HT-29 (cell line): ENCODE results near the gene TAF1B. TPM values are rescaled to one million over a fixed set of nuclear protein-coding genes. Genes with fewer than 3 reads are reported as not detected.

Experiments
- DNase-seq: peaks from one replicate; pipeline ENCODE4 v3.0.0-alpha.2; 2015; ENCODE audit warnings: low spot score
- total RNA-seq: library from RNA; depleted of rRNA; stranded (reverse); fragments of >200 nt; shearing (Covaris generic); gene quantifications from 2 replicates; pipeline ENCODE4 v1.2.3, GENCODE V29; 2014

Gene TAF1B
- total RNA-seq, 1 experiment from 2014 or later = 7.7 TPM

DNA sequence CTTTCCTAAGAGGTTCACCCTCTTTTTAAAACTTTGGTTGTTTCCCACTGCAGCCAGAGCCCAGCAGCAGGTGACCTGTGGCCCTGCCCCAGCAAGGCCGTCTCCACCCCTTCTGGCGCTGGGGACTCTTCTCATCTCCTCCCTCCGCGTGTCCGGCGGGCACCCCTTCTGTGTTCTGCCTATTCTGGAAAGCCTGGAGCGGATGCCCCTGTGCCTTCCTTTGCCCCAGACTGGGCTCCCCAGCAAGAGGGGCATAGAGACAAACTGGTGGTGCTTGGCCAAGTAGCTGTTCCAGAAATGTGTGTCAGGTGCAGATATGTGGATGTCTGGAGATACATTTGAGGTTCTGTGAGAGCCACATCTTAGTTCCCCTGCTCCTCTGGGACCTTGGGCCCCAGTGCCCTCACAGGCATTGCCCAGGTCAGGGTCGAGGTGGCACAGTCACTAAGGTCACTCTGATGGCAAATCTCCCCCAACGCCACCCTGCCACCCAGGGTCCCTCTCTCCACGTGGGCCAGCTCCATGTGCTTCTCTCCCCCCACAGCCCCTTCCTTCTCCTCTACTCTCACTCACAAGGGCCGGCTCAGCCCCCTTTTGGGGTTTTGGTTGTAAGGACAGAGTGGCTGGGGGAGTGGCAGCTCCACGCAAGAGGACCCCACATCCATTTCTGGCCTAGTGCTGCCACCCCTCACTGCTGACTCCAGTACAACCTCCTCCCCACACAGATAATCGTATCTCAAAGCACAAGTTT is 35.5 kb upstream of the TAF1B start:
- no peak for DNase-seq

DNA sequence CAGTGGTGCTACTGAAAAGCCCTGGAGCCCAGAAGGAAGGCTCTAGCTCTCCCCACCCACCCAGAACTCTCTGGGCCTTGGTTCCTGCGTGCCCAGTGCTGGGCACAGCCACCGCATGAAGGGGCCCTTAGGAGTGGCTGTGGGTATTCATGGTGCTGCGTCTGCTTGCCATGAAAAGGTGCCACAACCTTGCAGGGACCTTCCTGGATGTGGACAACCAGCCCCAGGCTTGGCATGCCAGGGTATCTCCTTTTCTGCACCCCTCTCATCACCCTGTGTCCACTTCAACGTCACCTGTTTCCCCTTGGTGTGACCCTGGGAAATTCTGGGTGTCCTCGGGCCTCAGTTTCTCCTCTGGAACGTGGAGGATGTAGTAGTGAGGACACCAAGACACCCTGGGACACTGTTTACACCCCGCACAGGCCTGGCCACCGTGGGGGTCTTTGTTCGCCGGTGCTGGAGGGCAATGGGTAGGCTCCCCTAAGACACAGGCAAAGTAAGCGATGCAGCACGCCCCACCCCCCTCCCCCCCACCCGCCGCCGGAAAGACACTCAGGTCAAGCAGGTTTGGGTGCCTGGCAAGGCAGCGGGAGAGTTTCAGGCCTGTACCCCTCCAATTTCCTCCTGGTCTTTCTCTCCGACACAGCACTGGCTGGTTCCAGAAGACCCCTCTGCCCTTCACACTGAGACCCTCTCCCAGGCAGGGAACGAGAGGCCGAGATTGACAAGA is 34.8 kb upstream of the TAF1B start:
- DNase-seq = no peak

DNA sequence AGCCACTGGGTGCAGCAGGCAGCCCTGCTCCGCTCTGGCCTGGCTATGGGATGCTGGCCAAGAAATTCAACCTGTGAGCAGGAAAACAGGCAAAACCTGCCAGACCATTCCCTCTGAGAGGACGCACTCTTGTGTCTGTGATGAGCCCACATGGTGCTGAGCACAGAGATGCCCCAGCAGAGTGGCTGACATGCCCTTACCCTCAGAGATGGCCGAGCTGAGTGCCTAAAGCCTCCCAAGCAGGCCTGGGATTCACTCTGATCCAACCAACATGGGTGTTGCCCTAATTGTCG is 34.3 kb upstream of the TAF1B start:
- DNase-seq = peak; percentile 89

DNA sequence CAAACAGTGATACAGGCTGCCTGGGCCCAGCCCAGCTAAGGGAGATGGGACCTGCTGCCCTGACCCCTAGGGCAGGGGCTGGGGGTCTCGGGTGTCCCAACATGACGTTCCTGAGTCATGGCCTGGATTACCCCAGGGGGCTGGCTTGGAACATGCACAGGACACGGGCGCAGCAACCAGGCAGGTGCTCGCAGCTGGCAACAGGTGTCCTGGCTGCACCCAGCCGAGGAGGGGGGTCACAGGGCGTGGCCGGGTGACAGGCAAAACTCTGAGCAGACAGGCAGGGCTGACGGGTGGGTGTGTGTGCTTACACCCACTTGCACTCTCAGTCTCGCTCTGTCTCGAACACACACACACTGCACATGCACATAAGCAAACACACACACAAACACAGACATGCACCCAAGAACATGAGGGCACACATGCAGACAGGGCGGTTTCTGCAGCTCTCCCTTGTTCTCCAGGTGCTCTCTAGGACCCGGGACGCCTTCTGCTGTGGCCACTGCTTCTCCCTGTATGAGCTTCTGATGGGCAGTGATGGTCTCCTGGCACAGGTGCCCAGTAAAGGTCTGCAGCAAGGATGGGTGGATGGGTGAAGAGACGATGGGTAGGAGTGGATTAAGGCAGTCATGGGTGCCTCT is 33.7 kb upstream of the TAF1B start:
- no peak for DNase-seq

- no peak for DNase-seq
Observed at GRCh38 chr2:9811216-9811615, 32.1 kb upstream of the TAF1B start.

DNA sequence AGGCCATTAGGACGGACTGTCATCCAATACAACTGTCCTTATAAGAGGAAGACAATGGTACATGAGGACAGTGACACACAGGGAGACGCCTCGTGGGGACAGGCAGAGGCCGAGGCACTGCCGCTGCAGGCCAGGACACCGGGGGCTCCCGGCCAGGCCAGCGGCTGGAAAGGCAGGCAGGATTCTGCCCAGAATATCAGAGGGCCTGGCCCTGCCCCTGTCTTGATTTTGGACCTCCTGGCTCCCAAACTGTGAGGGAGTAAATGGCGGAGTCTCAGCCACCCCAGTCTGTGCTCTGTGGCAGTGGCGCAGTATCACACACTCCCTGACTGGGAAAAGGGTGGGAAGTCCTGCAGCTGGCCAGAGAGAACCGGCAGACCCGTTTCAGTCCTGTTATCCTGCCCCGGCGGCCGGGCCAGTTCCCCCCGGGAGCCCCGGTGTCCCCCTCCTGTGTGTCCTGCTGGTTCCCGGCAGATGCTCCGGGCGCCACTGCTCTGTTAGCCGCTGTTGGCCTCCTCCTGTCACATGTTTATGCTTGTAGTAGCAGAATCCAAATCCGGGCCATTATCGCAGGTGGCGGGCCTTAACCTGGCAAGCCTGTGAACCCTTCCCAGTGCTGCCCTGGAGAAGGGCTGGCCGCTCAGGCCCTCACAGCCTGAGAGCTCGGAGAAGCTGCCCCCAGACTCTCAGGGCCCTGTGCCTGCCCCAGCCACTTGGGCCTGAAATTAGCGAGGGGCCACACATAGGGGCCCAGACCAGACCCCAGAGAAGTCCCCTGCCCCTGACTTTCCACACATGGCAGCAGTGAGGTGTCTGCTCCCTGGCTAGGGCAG is 31.4 kb upstream of the TAF1B start:
- no peak for DNase-seq

DNA sequence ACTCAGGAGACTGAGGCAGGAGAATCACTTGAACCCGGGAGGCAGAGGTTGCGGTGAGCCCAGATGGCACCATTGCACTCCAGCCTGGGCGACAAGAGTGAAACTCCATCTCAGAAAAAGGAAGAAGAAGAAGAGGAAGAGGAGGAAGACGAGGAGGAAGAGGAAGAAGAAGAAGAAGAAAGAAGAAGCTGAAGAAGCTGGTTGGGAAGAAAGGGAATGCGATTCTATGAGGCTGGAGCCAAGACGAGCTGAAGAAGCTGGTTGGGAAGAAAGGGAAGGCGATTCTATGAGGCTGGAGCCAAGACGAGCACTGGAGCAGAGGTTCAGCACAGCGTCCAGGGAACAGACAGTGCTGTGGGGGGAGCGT is 30.3 kb upstream of the TAF1B start:
- no peak for DNase-seq

DNA sequence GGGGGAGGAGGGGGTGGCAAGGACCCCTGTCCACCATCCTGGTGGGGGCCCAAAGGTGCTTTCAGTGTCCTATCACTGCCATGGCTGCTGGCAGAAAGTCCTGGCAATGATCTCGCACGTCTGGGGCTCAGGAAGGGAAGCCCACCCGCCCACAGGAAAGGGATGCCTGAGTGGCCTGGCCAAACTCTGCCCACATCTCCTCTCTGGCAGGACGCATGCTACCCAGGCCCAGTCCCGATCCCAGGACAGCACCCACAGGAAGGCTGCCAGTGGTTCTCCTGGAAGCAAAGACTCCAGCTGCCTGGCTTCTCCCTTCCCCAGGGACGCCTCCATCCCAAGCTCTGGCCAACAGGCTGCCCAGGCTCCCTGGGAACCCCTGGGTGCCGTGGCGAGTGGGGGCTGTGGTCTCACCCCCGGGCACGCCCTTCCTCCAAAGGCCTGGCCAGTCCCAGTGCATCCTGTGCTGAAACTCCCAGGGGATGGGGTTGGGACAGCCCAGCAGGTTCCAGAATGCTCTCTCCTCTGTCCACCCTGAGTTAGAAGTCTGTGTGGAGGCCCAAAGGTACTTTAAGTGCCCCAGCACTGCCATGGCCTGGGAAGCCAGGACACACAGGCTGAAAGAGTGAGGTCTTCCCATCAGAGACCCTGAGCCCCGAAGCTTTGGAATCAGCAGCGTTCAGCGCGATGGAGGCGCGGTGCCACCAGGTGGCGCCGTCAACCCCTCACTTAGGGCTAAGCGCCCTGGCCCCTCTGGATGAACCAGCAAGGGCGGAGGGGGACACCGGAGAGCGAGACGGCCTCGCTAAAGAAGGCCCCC is 29.8 kb upstream of the TAF1B start:
- peak; percentile 76 for DNase-seq

DNA sequence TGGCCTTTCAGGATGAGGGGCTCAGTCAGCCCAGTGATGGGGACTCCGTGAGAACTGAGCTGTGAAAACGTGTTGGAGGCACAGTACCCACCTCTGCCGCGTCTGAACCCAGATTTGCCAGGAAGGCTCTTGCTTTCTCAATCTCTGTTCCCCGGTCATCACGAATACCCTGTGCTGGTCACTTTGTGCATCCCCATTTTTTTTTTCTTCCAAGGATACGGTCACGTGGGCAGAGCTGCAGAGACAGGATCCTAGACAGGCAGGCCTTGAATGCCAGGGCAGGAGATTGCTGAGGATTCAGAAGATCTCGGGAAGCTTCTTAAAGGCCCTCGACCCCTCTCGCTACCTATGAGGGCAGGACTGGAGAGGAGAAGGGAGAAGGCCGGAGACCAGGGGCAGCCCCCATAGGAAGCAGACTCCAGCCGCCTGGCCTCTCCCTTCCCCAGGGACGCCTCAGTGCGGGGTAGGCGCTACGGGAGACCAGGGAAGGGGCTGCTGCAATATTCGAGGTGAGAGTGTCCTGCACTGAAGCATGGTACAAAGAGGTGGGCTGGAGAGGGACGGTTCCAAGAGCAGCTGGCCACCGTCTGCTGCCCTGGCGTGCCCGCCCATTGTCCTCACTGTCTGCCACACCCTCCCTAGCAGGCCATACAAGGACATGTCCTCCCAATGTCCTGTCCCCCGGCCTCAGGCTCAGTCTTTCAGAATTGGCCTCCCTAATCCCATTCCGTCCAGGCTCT is 29.0 kb upstream of the TAF1B start:
- DNase-seq = no peak

DNA sequence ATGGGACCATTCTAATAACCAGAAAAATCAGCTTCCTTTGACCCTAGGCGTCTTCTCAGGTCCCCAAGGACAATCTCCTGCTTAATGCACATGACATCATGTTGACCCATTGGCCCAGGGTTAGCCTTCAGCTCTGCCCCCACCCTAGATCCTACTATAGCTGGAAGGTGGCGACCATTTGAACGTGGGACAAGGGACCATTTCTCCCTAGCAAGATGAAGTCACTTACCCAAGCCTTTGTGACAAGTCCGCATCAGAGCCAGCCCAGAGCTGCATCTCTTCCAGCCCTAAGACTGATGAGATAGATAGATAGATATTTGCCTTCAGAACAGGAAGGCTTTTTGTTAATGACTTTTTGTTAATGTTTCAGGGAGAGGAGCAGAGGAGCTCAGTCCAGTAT is 28.2 kb upstream of the TAF1B start:
- no peak for DNase-seq

- DNase-seq = no peak
Observed at GRCh38 chr2:9815844-9816279, 27.4 kb upstream of the TAF1B start.

- no peak for DNase-seq
Observed at GRCh38 chr2:9818097-9818496, 25.2 kb upstream of the TAF1B start.

DNA sequence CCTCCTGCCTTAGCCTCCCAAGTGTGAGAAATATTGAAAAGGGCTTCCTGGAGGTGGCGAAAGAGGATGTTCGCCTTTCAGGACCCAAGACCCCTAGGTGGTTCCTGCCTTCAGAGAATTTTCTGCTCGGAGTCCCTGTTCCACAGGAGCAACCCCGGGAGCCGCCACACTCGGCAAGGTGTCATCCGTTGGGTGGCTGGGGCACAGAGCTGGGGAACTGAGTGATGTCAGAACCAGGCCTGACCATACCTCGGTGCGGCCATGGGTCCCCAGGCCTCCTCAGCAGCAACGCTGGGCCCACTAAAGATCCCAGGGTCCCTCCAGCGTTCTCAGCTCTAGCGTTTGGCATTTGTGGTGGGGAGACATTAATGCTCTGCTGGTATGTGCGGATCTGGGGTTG is 23.7 kb upstream of the TAF1B start:
- no peak for DNase-seq

- peak; percentile 47 for DNase-seq
Observed at GRCh38 chr2:9820020-9820973, 23.0 kb upstream of the TAF1B start.

DNA sequence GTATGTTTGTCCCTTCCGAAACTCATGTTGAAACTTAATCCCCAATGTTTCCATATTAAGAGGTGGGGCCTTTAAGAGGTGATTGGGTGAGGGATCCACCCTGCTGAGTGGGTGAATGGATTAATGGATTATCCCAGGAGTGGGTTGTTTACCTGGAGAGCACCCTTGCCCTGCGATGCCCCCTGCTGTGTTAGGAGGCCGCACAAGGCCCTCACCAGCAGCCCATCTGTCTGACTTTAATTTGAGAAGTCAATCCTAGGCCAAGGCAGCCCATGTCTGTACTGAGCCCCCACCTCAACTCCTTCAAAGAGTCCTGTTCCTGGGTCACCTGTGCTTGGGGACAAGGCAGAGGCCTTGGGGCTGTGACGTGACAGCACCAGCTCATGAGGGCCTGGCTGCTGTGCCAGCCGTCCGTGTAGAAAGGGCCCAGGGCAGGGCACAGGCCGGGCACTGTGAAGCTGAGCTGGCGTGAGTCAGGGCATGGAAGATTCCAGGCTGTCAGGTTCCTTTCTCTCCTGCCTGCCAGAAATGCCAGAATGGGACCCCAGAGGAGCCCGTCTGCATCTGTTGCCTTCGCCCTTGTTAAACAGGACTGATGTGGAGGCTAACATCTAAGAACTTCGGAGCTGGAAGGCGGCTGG is 21.3 kb upstream of the TAF1B start:
- no peak for DNase-seq

DNA sequence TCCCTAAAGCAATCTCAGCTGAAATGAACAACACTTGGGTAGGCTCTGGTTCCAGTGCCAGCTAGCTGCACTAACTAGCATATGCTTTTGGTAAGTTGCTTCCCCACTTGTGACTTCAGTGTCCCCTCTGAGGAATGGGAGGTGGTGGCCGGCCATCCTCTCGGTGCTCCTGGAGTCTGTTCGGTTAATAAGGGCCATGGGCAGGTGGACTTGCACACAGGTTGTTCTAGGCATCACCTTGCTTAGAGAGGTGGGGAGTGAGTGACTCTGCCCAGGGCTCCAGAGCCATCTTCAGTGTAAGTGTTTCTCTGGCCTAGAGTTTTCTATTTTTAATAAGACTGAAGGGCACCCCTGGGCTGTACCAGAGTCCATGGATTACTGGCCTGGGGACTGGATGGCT is 18.8 kb upstream of the TAF1B start:
- no peak for DNase-seq

GRCh38 chr2:9824956-9825720 is 18.1 kb upstream of the TAF1B start:
- no peak for DNase-seq

- no peak for DNase-seq
Observed at GRCh38 chr2:9826208-9826607, 17.1 kb upstream of the TAF1B start.
